ENCODE data around the gene TMEM232. TPM values are rescaled to one million over a fixed set of nuclear protein-coding genes. Genes with fewer than 3 reads are reported as not detected.

Gene TMEM232
- total RNA-seq, 1 donor from 2014 or later = 6.9 TPM

- H3K4me3 Mint-ChIP-seq = no peak overlapping the region
- no peak for DNase-seq (ENCODE audit: extremely low spot score, unreplicated experiment)
- H3K27me3 Mint-ChIP-seq = no peaks in the 10 kb centered on the region
- no peaks in the 10 kb centered on the region for H3K9me3 Mint-ChIP-seq
- no peak overlapping the region for H3K27ac Mint-ChIP-seq
- TF ChIP-seq, protein P1, sequence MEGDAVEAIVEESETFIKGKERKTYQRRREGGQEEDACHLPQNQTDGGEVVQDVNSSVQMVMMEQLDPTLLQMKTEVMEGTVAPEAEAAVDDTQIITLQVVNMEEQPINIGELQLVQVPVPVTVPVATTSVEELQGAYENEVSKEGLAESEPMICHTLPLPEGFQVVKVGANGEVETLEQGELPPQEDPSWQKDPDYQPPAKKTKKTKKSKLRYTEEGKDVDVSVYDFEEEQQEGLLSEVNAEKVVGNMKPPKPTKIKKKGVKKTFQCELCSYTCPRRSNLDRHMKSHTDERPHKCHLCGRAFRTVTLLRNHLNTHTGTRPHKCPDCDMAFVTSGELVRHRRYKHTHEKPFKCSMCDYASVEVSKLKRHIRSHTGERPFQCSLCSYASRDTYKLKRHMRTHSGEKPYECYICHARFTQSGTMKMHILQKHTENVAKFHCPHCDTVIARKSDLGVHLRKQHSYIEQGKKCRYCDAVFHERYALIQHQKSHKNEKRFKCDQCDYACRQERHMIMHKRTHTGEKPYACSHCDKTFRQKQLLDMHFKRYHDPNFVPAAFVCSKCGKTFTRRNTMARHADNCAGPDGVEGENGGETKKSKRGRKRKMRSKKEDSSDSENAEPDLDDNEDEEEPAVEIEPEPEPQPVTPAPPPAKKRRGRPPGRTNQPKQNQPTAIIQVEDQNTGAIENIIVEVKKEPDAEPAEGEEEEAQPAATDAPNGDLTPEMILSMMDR (conservative IDR thresholded peaks at IDR 0.05) = no peak
- H3K36me3 Mint-ChIP-seq = peaks cover under 1% of the 10 kb centered on the region
- H3K4me1 Mint-ChIP-seq (ENCODE audit: unreplicated experiment) = no peaks in the 10 kb centered on the region
These were observed 248.6 kb downstream of the TMEM232 start for GRCh38 chr5:110477911-110478310.

DNA sequence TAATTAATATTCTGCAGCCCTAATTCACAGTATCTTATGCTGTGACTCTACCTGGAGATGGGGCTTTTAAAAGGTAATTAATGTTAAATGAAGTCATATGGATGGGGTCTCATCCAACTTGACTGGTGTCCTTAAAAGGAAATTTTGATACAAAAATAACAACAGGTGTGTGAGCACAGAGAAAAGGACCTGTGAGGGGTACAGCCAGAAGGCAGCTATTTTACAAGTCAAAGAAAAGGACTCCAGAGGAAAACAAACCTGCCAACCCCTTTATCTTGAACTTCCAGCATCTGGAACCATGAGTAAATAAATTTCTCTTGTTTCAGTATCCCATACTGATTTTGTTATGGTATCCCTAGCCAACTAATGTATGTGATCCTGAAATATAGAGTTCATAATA is 250.3 kb downstream of the TMEM232 start:
- Mint-ChIP-seq H3K4me1 (ENCODE audit: unreplicated experiment) (no peaks in the 10 kb centered on the region), H3K36me3 (peaks cover 3% of the 10 kb centered on the region), H3K27ac (no peak overlapping the region), H3K27me3 (no peaks in the 10 kb centered on the region), H3K4me3 (no peak overlapping the region), H3K9me3 (peaks cover 6% of the 10 kb centered on the region)
- TF ChIP-seq, protein P1 (conservative IDR thresholded peaks at IDR 0.05) = no peak
- DNase-seq (ENCODE audit: extremely low spot score, unreplicated experiment) = no peak

GRCh38 chr5:110475529-110475928 is 250.9 kb downstream of the TMEM232 start:
- no peak for DNase-seq (ENCODE audit: extremely low spot score, unreplicated experiment)
- peaks cover 3% of the 10 kb centered on the region for H3K36me3 Mint-ChIP-seq
- H3K4me3 Mint-ChIP-seq = no peak overlapping the region
- no peaks in the 10 kb centered on the region for H3K27me3 Mint-ChIP-seq
- no peak overlapping the region for H3K27ac Mint-ChIP-seq
- no peaks in the 10 kb centered on the region for H3K4me1 Mint-ChIP-seq (ENCODE audit: unreplicated experiment)
- TF ChIP-seq, protein P1 (conservative IDR thresholded peaks at IDR 0.05) = no peak
- H3K9me3 Mint-ChIP-seq = peaks cover 13% of the 10 kb centered on the region

DNA sequence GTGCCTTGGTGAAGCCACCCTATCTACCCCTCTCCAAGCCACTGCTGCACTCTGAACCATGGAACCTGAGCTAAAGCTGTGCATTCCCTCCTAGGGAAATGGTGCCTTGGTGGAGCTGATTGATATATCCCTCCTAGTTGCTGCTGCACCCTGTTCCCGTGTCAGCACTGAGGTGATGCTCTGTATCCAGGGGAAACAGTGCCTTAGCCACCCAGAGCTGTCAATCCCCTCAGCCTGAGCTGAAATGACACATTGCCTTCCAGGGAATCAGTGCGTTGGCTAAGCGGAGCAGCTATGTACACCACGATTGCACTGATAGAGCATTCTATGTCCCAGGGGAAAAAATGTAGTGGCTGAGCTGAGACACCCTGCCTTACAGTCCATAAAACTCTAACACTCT is 257.0 kb downstream of the TMEM232 start:
- peaks cover 3% of the 10 kb centered on the region for H3K36me3 Mint-ChIP-seq
- H3K27ac Mint-ChIP-seq = no peak overlapping the region
- DNase-seq (ENCODE audit: extremely low spot score, unreplicated experiment) = no peak
- H3K27me3 Mint-ChIP-seq = no peaks in the 10 kb centered on the region
- H3K4me1 Mint-ChIP-seq (ENCODE audit: unreplicated experiment) = no peaks in the 10 kb centered on the region
- no peak overlapping the region for H3K4me3 Mint-ChIP-seq
- TF ChIP-seq, protein P1 (conservative IDR thresholded peaks at IDR 0.05) = no peak
- H3K9me3 Mint-ChIP-seq = peaks cover 14% of the 10 kb centered on the region

DNA sequence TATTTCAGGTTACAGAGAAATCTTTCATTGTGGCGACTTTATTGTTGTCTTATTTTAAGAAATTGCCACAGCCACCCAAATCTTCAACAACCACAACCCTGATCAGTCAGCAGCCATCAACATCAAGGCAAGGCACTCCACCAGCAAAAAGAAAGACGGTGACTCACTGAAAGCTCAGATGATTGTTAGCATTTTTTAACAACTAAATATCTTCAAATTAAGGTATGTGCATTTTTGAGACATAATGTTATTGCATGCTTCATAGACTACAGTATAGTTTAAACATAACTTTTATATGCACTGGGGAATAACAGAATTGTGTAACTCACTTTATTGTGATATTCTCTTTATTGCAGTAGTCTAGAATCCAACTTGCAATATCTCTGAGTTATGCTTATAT is 263.4 kb downstream of the TMEM232 start:
- TF ChIP-seq, protein P1 (conservative IDR thresholded peaks at IDR 0.05) = no peak
- no peak for DNase-seq (ENCODE audit: extremely low spot score, unreplicated experiment)
- H3K27ac Mint-ChIP-seq = no peak overlapping the region
- H3K36me3 Mint-ChIP-seq = no peaks in the 10 kb centered on the region
- H3K4me1 Mint-ChIP-seq (ENCODE audit: unreplicated experiment) = no peaks in the 10 kb centered on the region
- no peaks in the 10 kb centered on the region for H3K9me3 Mint-ChIP-seq
- no peak overlapping the region for H3K4me3 Mint-ChIP-seq
- peaks cover 4% of the 10 kb centered on the region for H3K27me3 Mint-ChIP-seq

- Mint-ChIP-seq H3K27me3 (peaks cover 4% of the 10 kb centered on the region), H3K4me3 (no peak overlapping the region), H3K36me3 (no peaks in the 10 kb centered on the region), H3K9me3 (no peaks in the 10 kb centered on the region), H3K4me1 (ENCODE audit: unreplicated experiment) (no peaks in the 10 kb centered on the region), H3K27ac (no peak overlapping the region)
- TF ChIP-seq, protein P1 (conservative IDR thresholded peaks at IDR 0.05) = no peak
- no peak for DNase-seq (ENCODE audit: extremely low spot score, unreplicated experiment)
These were observed 265.6 kb downstream of the TMEM232 start for GRCh38 chr5:110460837-110461236.

All from type B pancreatic cell (in vitro differentiated cells).